NCI-H748 treated with DMSO at 0.1 percent for 48 hours (cell line): ENCODE measurements around the gene ZNF674.
"Not testable (repeated sequence)": the region's sequence is repeated elsewhere in the genome, so short reads cannot be mapped to it uniquely, and the experiment has no call there.

Experiments
- DNase-seq: peaks from one replicate; lab custom pipeline; 2025; lab: John Stamatoyannopoulos, UW

The ZNF674 gene

DNA sequence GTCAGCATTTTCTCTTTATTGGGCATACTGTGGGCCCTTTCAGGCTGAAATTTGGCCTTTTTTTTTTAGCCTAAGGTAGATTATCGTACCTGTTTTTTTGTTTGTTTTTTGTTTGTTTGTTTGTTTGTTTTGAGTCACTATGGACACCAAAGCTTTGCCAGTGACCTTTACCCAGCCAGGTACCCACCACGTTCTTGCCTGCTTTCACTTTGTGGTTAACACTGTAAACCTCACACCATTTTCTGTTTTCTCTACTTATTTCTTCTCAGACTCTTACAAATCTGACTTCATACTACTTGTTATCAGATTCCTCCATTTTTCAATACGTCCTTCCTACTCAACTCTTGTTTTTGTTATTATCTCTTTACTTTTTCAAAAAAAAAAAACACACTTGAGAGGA is 81.5 kb downstream of the ZNF674 start:
- no peak for DNase-seq

DNA sequence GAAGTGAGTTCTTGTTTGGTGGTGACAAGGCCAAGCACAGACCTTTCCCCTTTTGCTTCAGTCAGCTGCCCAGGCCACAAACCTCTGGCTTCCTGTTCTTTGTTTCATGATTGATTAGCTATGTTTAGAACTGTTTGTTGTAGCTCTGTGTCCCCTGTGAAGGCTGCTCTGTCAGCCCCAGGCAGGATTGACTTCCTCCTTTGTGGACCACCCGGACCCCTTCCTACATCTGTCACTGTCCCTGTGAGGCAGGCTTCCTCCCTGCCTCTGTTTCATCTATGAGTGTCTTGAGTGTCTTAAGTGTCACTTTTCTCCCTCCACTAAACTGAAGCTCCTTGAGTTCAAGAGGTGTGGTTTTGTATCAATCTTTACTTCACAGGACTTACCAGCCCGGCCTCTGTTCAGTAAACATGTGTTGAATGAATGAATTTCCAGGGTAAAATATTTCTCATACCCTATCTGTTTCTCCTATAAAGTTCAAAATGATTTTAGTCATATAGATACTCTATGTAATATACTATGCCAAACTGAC is 83.5 kb downstream of the ZNF674 start:
- no peak for DNase-seq

DNA sequence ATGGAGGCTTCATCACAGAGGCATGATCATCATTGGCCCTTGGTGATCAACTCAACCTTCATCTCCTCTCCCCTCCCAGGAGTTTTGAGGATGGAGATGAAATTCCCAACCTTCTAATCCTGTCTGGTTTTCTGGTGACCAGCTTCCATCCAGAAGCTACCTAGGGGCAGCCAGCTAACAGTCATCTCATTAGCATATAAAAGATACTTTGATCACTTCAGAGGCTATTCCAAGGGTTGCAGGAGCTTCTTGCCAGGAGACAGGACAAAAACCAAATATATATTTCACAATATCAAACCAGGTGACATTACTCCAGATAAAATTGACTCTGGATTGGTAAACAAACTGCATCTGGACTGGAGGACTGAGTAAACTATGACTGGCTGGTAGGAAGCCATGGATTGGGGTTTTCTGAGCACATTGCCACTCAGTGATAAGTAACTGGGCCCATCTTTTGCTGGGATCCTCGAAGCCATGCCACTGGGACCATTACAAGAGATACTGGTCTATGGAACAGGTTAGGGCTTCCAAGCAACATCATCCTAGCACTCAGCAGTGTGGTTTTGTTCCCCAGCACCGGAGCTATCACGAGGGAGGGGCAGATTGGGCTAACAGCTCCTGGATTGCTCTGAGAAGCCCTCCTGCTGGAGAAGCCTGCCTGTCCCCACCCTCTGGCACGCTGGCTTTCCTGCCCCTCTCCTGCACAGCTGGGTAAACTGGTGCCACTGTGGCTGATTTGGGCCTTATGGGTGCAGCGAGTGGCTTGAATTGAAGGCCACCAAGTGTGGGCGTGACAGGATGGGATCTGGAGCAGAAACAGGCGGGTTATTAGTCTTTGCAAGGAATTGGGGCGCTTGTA is 84.2 kb downstream of the ZNF674 start:
- DNase-seq = not testable (repeated sequence)

DNA sequence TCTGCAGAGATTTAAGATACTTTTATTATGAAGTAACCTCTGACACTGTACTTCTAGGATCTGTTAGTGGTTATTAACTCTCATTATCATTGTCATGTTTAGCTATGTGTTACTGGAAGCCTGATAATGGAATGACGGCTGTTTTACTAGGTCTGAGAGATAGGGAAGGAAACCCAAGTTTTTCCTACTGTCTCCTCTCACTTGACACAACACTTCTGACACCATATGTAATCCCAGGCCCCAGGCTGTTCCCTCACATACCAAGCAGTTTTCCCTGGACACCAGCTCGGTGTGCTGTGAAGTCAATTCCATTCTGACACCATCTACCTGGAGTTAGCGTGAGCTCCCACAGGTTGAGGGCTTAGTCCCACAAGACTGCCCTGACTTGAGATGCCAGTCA is 85.6 kb downstream of the ZNF674 start:
- no peak for DNase-seq

DNA sequence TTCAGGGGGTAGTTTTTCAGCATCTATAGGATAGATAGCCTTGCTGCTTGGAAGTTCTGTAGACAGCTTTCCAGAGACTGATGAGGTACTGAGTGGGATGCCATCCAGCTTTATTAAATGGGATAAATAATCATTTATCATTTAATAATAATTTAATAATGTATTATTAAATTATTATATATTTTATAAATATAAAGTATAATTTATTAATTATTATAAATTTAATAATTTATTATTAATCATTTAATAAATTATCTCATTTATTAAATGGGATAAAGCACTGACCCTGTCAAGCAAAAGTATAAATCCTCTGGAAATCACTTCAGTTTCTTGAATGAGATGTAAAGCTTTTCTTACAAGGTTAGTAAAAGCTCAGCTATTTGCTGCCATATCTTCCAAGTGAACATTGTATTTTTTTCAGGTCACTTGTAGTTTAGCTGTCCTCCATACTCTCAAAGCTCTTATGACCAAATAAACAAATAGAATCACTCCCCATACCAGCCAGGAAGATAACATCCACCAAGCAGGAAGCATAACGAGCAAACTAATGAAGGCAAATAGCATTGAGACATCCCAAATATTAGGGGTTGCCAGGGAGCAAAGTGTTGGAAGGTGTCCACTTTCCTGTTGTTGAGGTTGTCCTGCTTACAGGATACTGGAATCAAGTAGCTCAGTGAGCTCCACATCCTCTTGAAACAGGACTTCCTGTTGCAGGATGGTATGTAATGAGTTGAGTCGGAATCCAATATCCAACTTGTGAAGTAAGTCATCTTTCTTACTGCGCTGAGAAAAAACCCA is 88.9 kb downstream of the ZNF674 start:
- DNase-seq = no peak
